Measurements from ENCODE around the gene WDSUB1.

Gene WDSUB1

DNA sequence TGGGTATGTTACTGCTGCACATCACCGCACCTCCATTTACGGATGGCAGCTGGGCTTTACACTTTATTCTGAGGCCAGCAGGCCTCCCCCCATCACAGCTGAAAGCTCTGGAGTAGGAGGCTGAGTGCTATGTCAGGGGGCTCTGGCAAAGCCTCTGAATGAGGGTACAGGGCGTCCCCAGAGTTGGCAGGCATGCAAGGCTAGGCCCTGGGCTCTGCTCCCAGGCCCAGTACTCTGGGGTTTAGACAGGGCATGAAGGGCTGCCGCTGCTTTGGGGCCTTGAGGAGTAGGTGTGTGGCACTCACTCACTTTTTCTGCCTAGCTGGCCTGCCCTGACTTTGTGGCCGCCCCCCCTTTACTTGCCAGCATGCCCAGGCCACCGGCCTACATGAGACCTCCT is 90.8 kb downstream of the WDSUB1 start:
- DNase-seq (ENCODE audit: low spot score): no peak

DNA sequence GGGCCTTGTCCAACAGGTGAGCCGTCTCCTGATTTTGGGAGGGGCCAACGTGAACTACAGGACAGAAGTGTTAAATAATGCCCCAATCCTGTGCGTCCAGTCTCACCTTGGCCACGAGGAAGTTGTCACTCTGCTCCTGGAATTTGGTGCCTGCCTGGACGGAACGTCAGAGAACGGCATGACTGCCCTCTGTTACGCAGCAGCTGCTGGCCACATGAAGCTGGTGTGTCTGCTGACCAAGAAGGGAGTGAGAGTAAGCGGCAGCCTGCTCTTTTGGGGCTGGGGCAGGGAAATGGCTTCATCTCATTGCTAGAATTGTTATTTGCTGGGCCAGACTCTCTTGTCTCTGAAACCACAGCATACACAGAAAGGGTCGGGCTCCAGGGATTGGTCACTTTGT is 92.3 kb downstream of the WDSUB1 start:
- no peak for DNase-seq (ENCODE audit: low spot score)

DNA sequence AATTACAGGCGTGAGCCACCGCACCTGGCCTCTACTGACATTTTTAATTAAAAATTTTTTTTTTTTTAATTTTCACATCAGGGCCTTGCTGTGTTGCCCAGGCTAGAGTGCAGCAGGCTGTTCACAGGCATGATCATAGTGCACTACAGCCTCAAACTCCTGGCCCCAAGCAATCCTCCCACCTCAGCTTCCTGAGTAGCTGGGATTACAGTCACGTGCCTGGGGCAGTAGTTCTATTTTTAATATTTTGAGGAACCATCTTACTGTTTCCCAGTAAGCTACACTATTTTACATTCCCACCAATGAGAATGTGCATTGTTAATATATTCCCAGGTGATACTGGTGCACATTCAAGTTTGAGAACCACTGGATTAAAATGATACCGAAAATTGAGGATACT is 92.7 kb downstream of the WDSUB1 start:
- DNase-seq (ENCODE audit: low spot score): no peak

DNA sequence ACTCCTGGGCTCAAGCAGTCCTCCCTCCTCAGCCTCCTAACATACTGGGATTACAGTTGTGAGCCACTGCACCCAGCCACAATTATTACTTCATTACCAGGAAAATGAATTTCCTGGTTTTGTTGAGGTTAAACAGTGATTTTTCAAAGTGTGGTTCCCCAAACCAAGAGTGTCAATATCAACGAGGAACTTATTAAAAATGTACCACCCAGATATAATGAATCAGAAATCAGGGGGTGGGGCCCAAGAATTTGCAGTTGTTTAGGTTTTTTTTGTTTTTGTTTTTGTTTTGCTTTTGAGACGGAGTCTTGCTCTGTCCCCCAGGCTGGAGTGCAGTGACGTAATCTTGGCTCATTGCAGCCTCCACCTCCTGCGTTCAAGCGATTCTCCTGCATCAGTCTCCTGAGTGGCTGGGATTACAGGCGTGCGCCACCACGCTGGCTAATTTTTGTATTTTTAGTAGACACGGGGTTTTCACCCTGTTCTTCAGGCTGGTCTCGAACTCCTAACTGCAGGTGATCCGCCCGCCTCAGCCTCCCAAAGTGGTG is 94.1 kb downstream of the WDSUB1 start:
- DNase-seq (ENCODE audit: low spot score): no peak

DNA sequence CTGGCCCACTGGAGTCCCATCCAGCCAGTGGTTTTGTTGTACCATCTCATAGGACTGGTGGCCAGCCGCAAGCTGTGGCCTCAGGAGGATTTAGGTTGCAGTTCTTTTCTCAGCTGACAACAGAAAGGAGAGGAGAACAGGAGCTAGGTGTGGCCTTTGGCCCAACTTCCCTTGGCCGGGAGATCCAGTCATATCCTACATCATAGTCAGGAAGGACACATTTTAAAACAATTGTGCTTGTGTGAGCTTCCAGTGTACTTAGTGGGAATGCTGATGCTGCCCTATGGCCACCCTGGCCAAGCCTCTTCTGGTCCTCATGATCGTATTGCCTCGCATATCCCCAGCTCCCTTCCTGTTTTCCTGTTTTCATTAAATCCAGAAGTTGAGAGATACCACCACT is 98.1 kb downstream of the WDSUB1 start:
- no peak for DNase-seq (ENCODE audit: low spot score)

DNA sequence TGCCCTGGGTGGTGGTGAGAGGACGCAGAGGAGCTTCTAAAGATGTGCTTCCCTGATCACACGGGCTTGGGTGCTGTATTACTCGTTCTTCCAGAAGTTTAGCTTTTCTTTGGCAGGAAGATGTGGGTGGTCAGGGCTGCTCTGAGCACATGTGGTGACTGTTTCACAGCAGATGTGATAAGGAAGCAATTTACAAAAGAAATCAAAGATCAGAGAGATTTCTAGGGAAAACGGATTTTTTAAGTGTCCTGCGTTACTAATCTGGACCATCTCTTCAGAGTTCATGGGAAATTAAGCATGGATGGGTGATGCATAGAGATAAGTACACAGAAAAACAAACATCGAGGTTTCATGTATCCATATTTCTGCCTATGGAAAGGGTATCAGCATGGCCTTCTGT is 99.4 kb downstream of the WDSUB1 start:
- DNase-seq (ENCODE audit: low spot score): no peak

DNA sequence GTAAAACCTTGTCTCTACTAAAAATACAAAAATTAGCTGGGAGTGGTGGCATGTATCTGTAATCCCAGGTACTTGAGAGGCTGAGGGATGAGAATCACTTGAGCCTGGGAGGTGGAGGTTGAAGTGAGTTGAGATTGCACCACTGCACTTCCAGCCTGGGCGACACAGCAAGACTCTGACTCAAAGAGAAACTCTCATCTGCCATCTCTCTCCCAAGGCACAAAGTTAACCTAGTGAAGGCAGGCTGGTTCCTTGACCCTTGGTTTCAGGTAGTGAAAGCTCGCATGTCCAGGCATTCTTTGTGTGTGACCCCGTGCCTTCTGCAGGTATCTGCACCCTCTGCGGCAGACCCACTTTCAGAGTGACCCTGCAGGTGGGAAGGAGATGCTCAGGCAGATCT is 100.0 kb downstream of the WDSUB1 start:
- DNase-seq (ENCODE audit: low spot score): no peak

All from iPS-NIHi11 (cell line).